HepG2 (cell line): ENCODE results near the gene C2orf81. TPM values are rescaled to one million over a fixed set of nuclear protein-coding genes. Genes with fewer than 3 reads are reported as not detected.

Experiments used
- AKAP8 ChIP-seq: sonication (generic); formaldehyde crosslinking; IDR thresholded peaks from 2 replicates; pipeline ENCODE4 v1.5.1; 2020; ENCODE audit warnings: mild to moderate bottlenecking, missing genetic modification reagents
- ATF7 ChIP-seq, 2 experiments: fragments of 450-650 bp in 1 of 2; sonication (generic) in 1 of 2; formaldehyde crosslinking in 1 of 2; IDR thresholded peaks; 2 replicates each; pipeline versions ENCODE4 v1.4.0 to v1.6.1; 2016 to 2020; ENCODE audit warnings: antibody characterized with exemption in 1 of 2, mild to moderate bottlenecking in 1 of 2, missing genetic modification reagents in 1 of 2
- BRCA1 ChIP-seq: sonication (generic); formaldehyde crosslinking; IDR thresholded peaks from 2 replicates; pipeline ENCODE4 v1.4.0; 2020; ENCODE audit warnings: missing genetic modification reagents
- EP300 ChIP-seq, 3 experiments: sonication (generic) in 1 of 3; formaldehyde crosslinking in 1 of 3; IDR thresholded peaks; 2 replicates each; pipeline versions ENCODE4 v1.5.1 to v1.6.1; 2011 to 2020; ENCODE audit warnings: low read depth in 2 of 3, low read length in 2 of 3, borderline replicate concordance in 1 of 3, improper control_type of control experiment in 1 of 3, mild to moderate bottlenecking in 1 of 3, missing genetic modification reagents in 1 of 3, moderate library complexity in 1 of 3
- HDAC1 ChIP-seq: sonication (generic); formaldehyde crosslinking; IDR thresholded peaks from 2 replicates; pipeline ENCODE4 v1.5.1; 2020; ENCODE audit warnings: mild to moderate bottlenecking, missing genetic modification reagents
- KLF15 ChIP-seq: sonication (generic); formaldehyde crosslinking; IDR thresholded peaks from 2 replicates; pipeline ENCODE4 v1.8.1; 2023; ENCODE audit warnings: borderline replicate concordance, mild to moderate bottlenecking, inconsistent platforms, missing genetic modification reagents, mixed read lengths
- MIXL1 ChIP-seq: IDR thresholded peaks from 2 replicates; pipeline ENCODE4 v1.6.1; 2016
- PHB2 ChIP-seq: fragments of 450-650 bp; IDR thresholded peaks from 2 replicates; pipeline ENCODE4 v1.6.1; 2018; ENCODE audit not compliant: partially characterized antibody
- PRPF4 ChIP-seq: fragments of 200-400 bp; formaldehyde crosslinking; IDR thresholded peaks from 2 replicates; pipeline ENCODE4 v1.6.1; 2016; ENCODE audit warnings: low read length, low read depth; ENCODE audit not compliant: poor library complexity, severe bottlenecking
- SAFB2 ChIP-seq: sonication (generic); formaldehyde crosslinking; IDR thresholded peaks from 2 replicates; pipeline ENCODE4 v1.5.1; 2020; ENCODE audit warnings: missing genetic modification reagents, low read depth, mild to moderate bottlenecking, borderline replicate concordance
- TRIM24 ChIP-seq: sonication (generic); formaldehyde crosslinking; IDR thresholded peaks from 2 replicates; pipeline ENCODE4 v1.8.0; 2022; ENCODE audit warnings: mild to moderate bottlenecking, missing genetic modification reagents
- U2AF1 ChIP-seq: fragments of 200-400 bp; formaldehyde crosslinking; optimal IDR thresholded peaks from 2 replicates; pipeline ENCODE3; 2017; ENCODE audit warnings: mild to moderate bottlenecking, low read depth, low read length
- ZNF180 ChIP-seq: sonication (generic); formaldehyde crosslinking; IDR thresholded peaks from 2 replicates; pipeline ENCODE4 v1.4.0; 2020; ENCODE audit warnings: low read depth, missing genetic modification reagents, borderline replicate concordance
- ZNF644 ChIP-seq: IDR thresholded peaks from 2 replicates; pipeline ENCODE4 v1.6.1; 2016; ENCODE audit warnings: low read depth
- ZNF709 ChIP-seq: sonication (generic); formaldehyde crosslinking; IDR thresholded peaks from 2 replicates; pipeline ENCODE4 v1.5.0; 2020; ENCODE audit warnings: mild to moderate bottlenecking, missing genetic modification reagents
- ZNF766 ChIP-seq: sonication (generic); formaldehyde crosslinking; IDR thresholded peaks from 2 replicates; pipeline ENCODE4 v1.5.0; 2020; ENCODE audit warnings: missing genetic modification reagents, borderline replicate concordance
- ZNF800 ChIP-seq: sonication (generic); formaldehyde crosslinking; IDR thresholded peaks from 2 replicates; pipeline ENCODE4 v1.4.0; 2020; ENCODE audit warnings: missing genetic modification reagents
- ZNF878 ChIP-seq: sonication (generic); formaldehyde crosslinking; IDR thresholded peaks from 2 replicates; pipeline ENCODE4 v1.8.1; 2023; ENCODE audit warnings: mild to moderate bottlenecking, missing genetic modification reagents, moderate library complexity
- ZNF883 ChIP-seq: sonication (generic); formaldehyde crosslinking; IDR thresholded peaks from 2 replicates; pipeline ENCODE4 v1.5.1; 2020; ENCODE audit warnings: mild to moderate bottlenecking, missing genetic modification reagents; ENCODE audit errors: not compliant biosample characterization
- polyA plus RNA-seq, 8 experiments: library from polyadenylated mRNA; depleted of rRNA in 3 of 8; stranded (reverse) in 7 of 8; unstranded in 1 of 8; fragments of >200 nt; fragmentation: Illumina TruSeq in 4 of 8; extraction: Trizol in 4 of 8; gene quantifications; 2 replicates each; pipeline versions ENCODE4 v1.2.1 to v1.2.3, GENCODE V29; 2011 to 2016; ENCODE audit warnings: low read depth in 4 of 8, missing spikeins in 1 of 8, mixed read lengths in 1 of 8; ENCODE audit not compliant: insufficient read depth in 1 of 8
- total RNA-seq, 5 experiments: library from RNA; depleted of rRNA; stranded (reverse); fragments of >200 nt; fragmentation: Illumina TruSeq; extraction: Trizol; gene quantifications; 2 replicates each; pipeline ENCODE4 v1.2.3, GENCODE V29; 2016; ENCODE audit warnings: low read depth in 1 of 5
- TF ChIP-seq, protein P1 (sequence below): sonication (generic); formaldehyde crosslinking; IDR thresholded peaks from 2 replicates; pipeline ENCODE4 v1.5.1; 2020; ENCODE audit warnings: mild to moderate bottlenecking, missing genetic modification reagents, moderate library complexity
- TF ChIP-seq, protein P2 (sequence below): sonication (generic); formaldehyde crosslinking; conservative IDR thresholded peaks from 2 replicates; pipeline ENCODE4 v1.4.0; 2020; ENCODE audit warnings: missing genetic modification reagents
- TF ChIP-seq, protein P3 (sequence below): sonication (generic); formaldehyde crosslinking; IDR thresholded peaks from 2 replicates; pipeline ENCODE4 v1.4.0; 2020; ENCODE audit warnings: mild to moderate bottlenecking, missing genetic modification reagents
- TF ChIP-seq, protein P4 (sequence below): sonication (generic); formaldehyde crosslinking; IDR thresholded peaks from 2 replicates; pipeline ENCODE4 v1.8.0; 2023; ENCODE audit warnings: mild to moderate bottlenecking, missing genetic modification reagents

Gene C2orf81
- total and polyA plus RNA-seq, 2 of the 13 experiments (the other 11 are each of a cell fraction or from before 2014, with no cell fraction given), result 0.15 to 0.17 TPM

GRCh38 chr2:74413001-74413698, 8.3 kb downstream of the C2orf81 start (continued):
- TF ChIP-seq ZNF800 (CRISPR knock-in tag) (no peak), SAFB2 (CRISPR knock-in tag) (no peak), ATF7 (IDR thresholded peaks at IDR 0.05) (no peak), ATF7 (CRISPR knock-in tag; IDR thresholded peaks at IDR 0.05) (no peak), ZNF878 (CRISPR knock-in tag) (no peak), ZNF883 (CRISPR knock-in tag) (peak; percentile 59), ZNF180 (CRISPR knock-in tag) (no peak), ZNF644 (CRISPR knock-in tag) (no peak), TRIM24 (no peak), MIXL1 (CRISPR knock-in tag) (0 out of 2 replicates have a peak, but pooled peaks have one; percentile 28), PRPF4 (no peak), EP300 (IDR thresholded peaks at IDR 0.05; ENCODE audit: low read depth in 2 of 2, low read length in 2 of 2) (0 out of 4 replicates have a peak, but pooled peaks of 1 of the 2 experiments have one; percentile 23), EP300 (CRISPR knock-in tag; IDR thresholded peaks at IDR 0.05; ENCODE audit: borderline replicate concordance) (no peak), ZNF766 (no peak), BRCA1 (CRISPR knock-in tag) (no peak), AKAP8 (CRISPR knock-in tag) (no peak), KLF15 (no peak), PHB2 (no peak), U2AF1 (no peak), HDAC1 (peak; percentile 66; the same call in 1 of the 2 replicates), ZNF709 (peak; percentile 57)
- TF ChIP-seq, protein P1, sequence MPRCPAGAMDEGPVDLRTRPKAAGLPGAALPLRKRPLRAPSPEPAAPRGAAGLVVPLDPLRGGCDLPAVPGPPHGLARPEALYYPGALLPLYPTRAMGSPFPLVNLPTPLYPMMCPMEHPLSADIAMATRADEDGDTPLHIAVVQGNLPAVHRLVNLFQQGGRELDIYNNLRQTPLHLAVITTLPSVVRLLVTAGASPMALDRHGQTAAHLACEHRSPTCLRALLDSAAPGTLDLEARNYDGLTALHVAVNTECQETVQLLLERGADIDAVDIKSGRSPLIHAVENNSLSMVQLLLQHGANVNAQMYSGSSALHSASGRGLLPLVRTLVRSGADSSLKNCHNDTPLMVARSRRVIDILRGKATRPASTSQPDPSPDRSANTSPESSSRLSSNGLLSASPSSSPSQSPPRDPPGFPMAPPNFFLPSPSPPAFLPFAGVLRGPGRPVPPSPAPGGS (CRISPR knock-in tag), result no peak
- TF ChIP-seq, protein P2, sequence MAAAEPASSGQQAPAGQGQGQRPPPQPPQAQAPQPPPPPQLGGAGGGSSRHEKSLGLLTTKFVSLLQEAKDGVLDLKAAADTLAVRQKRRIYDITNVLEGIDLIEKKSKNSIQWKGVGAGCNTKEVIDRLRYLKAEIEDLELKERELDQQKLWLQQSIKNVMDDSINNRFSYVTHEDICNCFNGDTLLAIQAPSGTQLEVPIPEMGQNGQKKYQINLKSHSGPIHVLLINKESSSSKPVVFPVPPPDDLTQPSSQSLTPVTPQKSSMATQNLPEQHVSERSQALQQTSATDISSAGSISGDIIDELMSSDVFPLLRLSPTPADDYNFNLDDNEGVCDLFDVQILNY (CRISPR knock-in tag), result no peak
- TF ChIP-seq, protein P3, sequence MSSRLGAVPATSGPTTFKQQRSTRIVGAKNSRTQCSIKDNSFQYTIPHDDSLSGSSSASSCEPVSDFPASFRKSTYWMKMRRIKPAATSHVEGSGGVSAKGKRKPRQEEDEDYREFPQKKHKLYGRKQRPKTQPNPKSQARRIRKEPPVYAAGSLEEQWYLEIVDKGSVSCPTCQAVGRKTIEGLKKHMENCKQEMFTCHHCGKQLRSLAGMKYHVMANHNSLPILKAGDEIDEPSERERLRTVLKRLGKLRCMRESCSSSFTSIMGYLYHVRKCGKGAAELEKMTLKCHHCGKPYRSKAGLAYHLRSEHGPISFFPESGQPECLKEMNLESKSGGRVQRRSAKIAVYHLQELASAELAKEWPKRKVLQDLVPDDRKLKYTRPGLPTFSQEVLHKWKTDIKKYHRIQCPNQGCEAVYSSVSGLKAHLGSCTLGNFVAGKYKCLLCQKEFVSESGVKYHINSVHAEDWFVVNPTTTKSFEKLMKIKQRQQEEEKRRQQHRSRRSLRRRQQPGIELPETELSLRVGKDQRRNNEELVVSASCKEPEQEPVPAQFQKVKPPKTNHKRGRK (CRISPR knock-in tag), result no peak
- TF ChIP-seq, protein P4, sequence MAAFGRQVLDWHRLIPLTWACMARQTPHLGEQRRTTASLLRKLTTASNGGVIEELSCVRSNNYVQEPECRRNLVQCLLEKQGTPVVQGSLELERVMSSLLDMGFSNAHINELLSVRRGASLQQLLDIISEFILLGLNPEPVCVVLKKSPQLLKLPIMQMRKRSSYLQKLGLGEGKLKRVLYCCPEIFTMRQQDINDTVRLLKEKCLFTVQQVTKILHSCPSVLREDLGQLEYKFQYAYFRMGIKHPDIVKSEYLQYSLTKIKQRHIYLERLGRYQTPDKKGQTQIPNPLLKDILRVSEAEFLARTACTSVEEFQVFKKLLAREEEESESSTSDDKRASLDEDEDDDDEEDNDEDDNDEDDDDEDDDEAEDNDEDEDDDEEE (CRISPR knock-in tag), result no peak
